HG03469 (cell line): ENCODE measurements around the gene ROBO1.

Experiments used
- ATAC-seq: cut with Tn5 transposase; IDR thresholded peaks from one replicate; pipeline ENCODE4 v1.9.1; 2021; ENCODE audit warnings: mild to moderate bottlenecking, moderate library complexity, moderate number of reproducible peaks; ENCODE audit not compliant: unreplicated experiment

The ROBO1 gene

DNA sequence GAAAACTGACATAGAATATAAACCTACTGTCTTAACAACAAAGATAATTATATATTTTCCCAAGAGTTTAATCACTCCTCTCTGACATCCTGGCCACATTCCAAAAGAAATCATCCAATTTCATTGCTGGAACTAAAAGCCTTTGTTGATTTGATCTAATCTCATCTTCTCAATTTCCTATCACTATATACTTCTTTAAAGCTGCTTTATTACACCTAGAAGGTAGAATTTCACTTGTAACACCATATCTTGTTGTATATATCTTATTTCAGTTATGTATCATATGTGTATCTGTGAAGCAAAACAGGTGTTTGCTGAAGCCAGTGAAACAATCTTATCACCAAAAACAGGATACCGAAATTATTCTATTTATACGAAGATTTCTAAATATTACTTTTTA, 740.2 kb downstream of the ROBO1 start:
- no peak for ATAC-seq

DNA sequence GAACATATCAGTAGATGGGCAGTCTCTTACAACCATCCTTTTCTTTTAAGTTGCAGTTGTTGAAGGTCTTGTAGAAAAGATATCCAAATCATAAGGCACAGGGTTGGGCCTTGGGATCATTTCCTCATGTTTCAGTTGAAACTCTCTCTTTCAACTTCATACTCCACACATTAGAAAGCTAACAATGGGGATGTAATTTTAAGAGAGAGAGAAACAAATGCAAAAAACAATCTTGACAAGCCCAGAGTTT, 747.9 kb downstream of the ROBO1 start:
- no peak for ATAC-seq

DNA sequence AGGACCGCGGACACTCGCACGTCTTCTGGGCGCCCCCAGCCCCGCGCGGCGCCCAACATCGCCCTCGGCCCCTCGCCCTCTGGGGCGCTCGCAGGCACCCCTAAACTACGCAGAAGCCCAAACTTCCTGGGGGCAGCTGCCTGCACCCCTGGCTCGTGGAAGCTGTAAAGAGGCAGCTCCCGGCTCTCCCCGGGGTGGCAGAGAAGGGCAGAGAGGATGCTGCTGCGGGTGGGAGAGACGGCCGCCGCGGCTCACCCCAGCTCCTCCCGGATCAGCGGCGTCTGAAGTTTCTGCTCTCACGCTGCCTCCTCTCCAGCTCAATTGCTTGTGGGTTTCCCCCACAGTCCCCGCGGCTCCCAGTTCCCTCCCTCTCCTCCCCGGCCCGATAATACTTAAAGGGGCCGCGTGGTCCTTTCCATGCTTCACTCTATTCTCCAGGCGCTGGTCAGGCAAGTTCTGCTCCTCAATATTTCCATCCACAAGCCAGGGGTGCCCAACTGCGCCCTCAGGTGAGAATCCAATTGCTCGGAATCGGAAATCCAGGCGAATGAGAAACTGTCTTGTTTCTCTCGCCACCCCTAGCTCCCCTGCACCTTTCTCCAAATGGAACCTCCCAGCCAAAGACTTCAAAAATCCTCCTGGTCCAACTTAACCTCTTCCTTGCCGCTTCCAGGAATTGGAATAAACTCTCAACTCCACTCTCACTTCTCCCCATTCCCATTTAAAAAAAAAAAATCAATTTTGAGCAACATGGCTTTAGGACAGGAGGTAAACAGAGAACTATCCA, 748.5 kb downstream of the ROBO1 start:
- no peak for ATAC-seq

DNA sequence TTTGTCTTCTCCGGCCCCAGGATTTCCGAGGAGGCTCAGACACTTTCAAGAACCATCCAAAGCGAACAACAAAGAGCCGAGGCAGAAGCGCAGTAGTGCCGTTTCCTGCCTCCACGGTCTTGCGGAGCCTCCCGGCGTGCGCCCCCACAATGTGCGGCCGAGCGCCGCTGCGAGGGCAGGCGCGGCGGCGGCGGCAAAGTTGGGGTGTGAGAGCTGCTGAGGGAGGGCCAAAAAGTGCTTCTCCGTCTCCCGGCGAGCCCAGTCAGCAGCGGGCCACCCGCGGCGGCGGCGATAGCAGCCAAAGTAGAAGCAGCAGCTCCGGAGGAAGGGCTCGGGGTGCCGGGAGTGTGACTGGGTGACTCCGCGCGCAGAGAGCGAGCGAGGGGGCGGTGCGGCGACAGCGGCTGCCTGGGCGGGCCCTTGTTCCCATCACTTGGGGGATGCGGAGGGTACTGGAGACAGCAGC, 749.1 kb downstream of the ROBO1 start:
- ATAC-seq = no peak

DNA sequence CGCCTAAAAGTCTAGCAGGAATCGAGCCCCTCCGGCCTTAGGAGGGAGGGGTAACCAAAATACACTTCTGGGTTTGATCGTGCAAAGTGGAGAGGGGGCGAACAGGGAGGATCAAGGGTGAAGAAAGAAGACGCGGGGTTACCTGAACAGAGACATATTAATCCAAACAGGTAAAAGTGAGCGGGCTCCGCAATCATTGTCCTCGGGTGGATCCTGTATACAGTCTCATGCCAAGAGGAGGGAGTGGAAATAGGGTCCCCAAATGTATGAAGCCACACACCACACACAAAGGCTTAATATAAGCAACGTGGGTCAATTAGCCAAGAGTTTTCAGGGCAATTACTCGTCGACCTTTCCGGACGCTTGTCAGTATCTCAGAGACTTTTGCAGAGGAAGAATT, 749.5 kb downstream of the ROBO1 start:
- ATAC-seq = no peak

DNA sequence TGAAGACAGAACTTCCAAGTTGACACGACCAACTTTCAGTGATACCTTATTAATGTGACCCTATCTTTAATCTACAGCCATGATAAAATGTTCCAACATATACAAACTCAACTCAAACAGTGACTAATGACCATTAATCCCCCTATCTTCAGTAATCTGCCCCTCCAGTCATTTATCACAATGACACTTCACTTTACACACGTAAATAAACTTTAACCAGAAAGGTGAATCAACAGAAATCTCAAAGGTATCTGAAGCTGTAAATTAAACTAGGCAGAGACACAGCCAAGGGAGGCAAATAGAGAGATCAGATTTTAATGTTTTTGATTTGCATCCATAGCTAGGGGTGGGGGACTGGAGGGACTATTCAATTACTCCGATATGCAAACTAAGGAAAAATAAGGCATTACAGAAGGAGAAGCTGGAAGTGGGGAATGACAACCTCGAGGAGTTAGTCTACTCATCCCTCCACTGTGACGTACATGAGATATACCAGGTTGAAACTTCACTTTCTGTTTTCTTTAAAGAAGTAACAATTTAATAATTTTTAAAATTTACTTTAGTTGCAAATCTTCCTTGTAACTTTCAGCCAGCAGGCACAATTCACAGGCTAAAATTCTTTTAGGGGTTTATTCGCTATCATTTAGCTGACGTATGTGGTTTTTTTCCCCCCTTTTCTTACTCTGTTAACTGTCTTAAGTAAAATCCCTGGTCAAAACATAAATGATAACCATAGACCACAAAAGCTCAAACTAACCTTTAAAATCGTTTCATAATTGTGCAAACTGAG, 751.0 kb downstream of the ROBO1 start:
- no peak for ATAC-seq

DNA sequence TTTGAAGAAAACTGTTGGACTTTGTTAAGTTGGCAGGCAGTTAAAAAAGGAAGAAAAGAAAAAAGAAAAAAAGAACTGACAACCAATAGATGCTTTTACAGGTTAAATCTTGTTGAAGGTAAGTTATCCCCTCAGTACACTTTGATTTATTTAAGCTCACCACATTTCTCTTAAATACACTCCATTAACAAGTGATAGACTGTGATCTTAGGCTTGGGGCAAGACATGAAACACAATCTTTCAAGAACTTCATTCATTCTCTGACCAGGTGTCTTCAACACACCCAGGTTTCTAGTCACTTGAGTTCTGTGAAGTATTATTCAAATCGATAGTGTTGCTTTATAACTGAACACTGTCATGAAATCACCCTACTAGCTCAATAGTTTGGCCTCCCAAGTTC, 751.9 kb downstream of the ROBO1 start:
- no peak for ATAC-seq

DNA sequence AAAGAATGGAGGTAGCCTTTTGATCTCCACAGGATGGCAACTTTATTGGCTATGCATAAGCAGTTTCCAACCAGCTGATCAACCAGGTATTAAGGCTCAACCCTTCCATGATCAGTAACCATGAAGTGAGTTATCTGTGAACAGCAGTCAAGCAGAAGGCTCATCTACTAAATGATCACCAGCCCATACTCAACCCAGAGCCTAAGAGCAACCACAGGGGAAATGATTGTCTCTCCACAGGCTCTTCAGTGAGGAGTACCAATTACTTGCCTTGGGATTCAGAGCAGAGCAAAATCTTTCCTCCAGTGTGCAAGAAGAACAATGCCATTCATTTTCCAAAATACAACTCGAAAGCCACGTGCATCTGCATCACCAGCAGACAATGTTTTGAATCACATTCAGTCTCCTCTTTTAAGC, 754.8 kb downstream of the ROBO1 start:
- ATAC-seq = no peak

DNA sequence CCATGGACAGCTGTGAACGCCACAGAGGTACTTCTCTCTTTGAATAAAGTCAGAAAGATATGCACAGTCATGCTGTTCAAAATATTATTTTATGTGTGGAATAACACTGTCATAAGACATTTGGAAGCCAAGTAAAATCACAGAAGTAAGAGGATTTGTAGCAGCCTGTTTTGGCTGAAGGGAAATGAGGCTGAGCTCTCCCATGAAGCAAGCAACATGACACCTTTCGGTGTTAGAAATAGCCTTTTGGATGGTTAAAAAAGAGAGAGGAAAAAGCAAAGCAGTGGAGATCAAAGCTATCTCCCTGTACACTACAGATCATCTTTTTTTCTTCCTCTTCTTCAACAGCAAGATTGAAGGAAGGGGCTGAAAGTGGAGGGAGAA, 755.3 kb downstream of the ROBO1 start:
- ATAC-seq = no peak

DNA sequence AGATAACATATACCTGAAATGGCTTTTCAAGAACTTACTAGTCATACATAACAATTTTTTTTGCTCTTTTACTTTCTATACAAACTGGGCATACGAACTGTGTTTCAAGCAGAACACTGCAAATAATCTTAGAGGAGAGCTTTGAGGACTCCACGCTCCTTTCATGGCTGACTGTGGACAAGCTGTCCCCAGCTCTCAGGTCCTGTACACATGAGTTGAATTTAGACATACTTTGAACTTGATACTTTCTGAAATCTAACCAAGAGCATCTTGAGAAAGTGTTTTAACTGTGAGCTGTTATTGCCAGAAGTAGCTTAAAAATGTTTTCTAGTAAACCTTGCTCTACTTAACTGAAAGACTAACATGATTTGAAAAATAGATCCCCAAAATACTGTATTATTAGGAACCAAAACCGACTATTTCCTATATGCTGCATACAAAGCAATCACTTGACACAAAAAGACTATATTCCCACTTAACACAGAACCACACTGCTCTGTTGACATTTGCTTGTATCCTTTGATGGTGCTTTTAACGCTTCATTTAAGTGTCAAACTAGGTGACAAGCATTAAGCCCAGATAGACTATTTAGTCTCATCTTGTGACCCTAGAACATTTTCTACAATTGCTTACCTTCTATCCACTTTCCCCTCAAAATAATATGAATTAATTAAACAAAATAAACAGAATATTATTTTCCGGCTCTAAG, 755.8 kb downstream of the ROBO1 start:
- no peak for ATAC-seq

DNA sequence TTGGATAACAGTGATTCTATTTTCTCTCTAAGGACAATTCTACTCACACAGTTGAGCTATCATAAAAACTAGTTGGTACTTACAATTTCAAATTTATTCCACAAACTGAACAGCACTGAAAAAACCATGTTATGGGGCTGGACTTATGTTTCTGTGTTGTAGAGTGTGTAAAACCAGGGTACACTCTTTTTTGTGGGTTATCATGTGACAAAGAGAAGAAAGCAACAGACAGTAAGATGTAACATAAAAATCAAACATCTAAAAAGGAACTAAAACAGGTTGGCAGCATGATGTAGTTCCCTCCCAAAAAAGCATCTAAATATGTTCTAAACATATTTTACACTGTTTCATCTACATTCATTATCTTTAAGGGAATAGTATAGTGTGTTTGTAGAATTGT, 757.9 kb downstream of the ROBO1 start:
- no peak for ATAC-seq

DNA sequence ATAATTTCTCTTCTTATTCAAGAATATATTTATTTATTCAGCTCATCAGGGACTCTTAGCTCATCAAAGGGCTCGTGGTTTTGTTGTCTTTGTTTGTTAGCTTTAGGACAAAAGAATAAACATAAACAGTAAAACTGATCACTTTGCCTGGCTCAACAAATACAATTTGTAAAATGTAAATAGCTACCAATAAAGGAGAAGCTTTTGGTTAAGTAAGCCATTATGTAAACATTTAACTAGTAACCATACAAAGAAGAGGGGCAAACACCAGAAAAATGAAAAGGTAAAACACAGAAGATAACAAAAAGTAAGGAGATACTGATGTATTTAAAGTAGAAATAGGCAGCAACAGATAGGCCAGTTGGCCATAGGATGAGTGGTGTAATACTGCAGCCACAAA, 761.7 kb downstream of the ROBO1 start:
- ATAC-seq = no peak

DNA sequence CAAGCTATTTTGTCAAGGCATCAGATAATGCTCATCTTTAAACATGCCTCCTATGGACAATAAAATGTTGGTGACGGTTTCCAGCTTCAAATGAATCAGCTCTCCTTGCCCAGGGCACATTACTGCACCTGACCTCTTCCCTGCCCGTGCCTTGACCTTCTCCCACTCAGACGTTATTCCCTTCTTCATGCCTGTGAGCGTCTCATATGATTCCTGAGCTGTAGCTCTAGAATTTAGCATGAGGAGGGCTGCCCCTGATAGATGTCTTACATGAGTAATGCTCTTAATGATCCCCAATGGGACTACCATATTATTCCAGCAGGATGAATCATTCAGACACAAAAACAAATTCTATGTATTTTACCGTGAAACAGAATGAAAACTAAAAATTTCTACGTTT, 762.7 kb downstream of the ROBO1 start:
- no peak for ATAC-seq

DNA sequence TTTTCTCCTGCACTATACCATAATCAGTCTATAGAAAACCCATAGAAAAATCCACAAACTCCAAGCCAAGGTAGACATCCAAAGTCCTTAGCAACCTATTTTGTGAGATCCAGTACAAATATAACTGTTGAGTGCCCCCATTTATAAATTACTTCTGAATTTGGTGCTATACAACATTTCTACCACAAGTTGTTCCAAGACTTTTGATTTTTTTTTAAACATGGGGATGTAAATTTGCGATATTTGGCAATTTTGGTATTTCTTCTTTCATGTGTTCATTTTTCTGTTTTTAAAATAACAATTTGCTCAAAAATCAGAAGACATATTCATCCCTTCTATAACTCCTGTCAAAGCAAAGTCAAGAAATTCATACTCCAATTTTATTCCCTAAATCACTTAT, 763.8 kb downstream of the ROBO1 start:
- ATAC-seq = no peak

DNA sequence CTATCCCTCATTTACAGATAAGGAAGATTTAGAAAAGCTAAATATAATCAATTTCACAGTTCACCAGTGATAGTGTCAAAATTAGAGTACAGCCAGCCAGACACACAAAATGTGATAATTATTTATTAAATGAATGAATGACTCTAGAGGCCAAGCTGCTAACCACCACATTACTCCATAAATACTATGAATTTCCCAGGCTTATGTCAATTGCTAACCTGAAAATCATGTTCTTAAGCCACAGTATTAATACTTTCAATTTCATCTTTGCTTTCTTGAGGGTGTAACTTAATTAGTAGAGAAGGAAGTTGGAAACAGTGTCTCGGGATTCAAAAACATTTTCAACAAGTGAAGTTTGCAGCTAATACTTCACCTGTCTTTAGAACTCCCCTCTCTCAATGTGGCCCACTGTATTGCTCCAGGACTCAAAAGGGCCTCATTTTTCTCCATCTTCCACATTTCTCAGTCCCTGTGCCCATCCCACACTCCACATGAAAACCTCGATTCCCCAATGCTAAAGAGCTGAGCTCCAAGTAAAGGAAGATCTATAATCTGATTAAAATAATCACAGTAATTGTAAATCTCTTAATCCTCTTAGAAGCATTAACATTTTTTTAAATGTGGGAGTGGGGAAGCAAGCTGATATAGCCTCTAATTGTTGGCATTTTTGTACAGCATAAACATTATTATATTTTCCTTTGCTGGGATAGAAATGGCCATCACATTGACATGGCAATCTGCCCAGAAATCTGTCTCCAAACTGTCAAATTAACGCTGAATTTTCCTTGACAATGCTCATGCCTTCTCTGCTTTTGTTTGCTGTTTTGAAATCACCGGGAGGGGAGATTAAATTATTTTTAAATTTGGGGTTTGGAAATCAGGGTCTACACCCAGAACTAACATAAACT, 765.1 kb downstream of the ROBO1 start:
- ATAC-seq = no peak

DNA sequence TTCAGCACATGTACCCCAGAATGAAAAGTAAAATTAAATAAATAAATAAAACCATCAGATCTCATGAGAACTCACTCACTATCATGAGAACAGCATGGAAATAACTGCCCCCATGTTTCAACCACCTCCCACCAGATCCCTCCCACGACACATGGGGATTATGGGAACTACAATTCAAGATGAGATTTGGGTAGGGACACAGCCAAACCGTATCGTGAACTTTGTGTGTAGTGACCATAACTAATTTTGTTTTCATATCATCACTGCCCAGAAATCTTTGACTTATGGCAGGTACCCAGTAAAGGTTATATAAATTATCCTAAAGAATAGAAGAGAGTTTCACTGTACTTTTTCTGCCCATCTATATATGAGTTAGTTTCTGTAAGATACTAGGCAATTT, 766.5 kb downstream of the ROBO1 start:
- ATAC-seq = no peak

DNA sequence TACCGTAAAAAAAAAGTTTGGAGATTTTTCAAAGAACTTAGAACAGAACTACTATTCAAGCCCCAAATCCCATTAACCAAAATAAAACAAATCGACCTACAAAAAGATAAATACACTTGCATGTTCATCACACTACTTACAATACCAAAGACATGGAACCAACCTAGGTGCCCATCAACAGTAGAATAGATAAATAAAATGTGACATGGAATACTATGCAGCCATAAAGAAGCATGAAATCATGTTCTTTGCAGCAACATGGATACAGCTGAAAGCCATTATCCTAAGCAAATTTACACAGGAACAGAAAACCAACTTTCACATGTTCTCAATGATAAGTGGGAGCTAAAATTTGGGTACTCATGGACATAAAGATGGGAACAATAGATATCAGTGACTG, 768.7 kb downstream of the ROBO1 start:
- ATAC-seq = no peak

DNA sequence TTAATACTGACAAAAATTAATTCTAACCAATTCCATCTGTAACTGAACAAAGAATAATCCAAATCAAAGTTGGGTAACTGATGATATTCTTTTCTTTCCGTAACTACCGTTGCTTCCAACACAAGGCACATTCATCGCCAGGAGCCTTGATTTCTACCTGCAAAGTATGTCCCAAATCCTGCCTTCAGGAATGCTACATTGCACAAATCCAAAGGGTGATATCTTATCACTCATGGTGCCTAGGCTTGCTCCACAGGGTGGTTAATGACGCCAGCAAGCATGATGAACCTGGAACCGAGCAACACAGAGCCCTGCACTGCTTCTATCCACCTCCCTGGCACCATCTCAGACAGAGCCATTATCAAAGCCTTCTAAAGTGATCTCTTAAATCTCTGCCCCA, 772.7 kb downstream of the ROBO1 start:
- no peak for ATAC-seq

DNA sequence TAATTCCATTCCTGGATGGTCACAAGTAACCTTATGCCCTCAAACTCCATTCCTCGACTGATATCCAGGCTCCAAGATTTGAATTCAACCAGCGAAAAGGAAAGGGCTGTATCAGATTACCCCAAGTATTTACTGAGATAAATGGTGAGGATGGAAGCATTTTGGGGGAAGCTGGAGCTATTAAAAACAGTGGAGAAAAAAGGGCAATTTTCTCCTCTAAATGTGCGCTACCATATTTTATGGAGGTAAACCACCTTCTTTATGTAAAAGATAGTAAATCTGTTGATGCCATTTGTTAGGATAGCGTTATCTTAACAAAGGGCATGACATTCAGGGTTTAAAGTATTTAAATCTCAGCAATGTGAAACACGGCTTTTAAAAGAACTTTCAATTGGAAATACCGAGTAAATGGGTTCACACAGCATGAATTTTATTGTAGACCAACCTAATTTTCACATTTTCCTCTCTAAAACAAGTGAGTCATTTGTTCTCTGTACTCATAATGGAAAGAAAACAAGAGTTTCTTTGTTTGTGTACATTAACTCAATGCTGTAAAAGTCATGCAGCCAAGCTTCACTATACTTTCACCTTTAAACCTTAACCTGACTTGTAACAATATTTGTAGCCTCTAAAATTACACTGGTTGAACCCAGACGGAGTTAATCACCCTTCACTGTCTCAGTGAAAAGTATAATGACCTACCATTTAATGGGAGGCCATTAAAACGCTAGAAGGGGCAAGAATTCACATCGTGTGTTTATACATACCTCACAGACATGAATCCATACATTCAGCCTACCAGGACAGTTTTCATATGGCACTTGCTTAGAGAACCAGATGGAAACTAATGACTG, 773.4 kb downstream of the ROBO1 start:
- ATAC-seq = no peak

DNA sequence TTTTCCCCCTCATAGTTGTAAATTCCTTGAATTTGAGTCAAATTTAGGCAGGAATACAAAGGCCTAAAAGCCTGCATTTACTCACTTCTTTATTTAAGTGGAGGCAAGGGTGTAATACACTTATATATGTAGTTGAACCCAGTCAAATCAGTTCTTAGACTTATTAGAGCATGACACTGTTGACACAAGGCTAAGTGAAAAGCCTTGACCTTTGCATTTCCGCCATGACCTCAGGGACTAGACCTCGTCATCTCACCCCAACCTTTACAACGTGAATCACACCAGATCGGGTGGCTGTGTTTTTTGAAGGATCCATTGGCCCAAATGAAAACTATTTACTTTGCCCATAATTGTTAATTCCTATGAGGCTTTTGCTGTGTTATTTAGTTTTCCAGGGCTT, 774.4 kb downstream of the ROBO1 start:
- ATAC-seq = no peak
